Subcutaneous abdominal adipose tissue (tissue), 5 donors: ENCODE data around the gene UBAP2.

Source experiments
- H3K27ac ChIP-seq: one replicate; pipeline ENCODE4 v1.7.0; 2013; ENCODE audit warnings: low read depth, mild to moderate bottlenecking, inconsistent platforms, low read length, moderate library complexity
- H3K27me3 ChIP-seq, 5 donors: one replicate each; pipeline ENCODE4 v1.7.0; 2013; ENCODE audit warnings: low read length in 5 of 5, inconsistent platforms in 1 of 5; ENCODE audit not compliant: control insufficient read depth in 5 of 5, insufficient read depth in 4 of 5
- H3K36me3 ChIP-seq, 5 donors: one replicate each; pipeline ENCODE4 v1.7.0; 2013; ENCODE audit warnings: low read length in 5 of 5; ENCODE audit not compliant: control insufficient read depth in 5 of 5, insufficient read depth in 5 of 5
- H3K4me1 ChIP-seq, 5 donors: one replicate each; pipeline ENCODE4 v1.7.0; 2013; ENCODE audit warnings: low read length in 5 of 5, mild to moderate bottlenecking in 3 of 5, moderate library complexity in 1 of 5; ENCODE audit not compliant: control insufficient read depth in 5 of 5, insufficient read depth in 5 of 5
- H3K4me3 ChIP-seq, 5 donors: one replicate each; pipeline ENCODE4 v1.7.0; 2013; ENCODE audit warnings: low read length in 5 of 5, low read depth in 1 of 5
- H3K9ac ChIP-seq, 5 donors: one replicate each; pipeline ENCODE4 v1.7.0; 2013; ENCODE audit warnings: low read length in 5 of 5, mild to moderate bottlenecking in 4 of 5, moderate library complexity in 3 of 5
- H3K9me3 ChIP-seq, 5 donors: one replicate each; pipeline ENCODE4 v1.7.0; 2013; ENCODE audit warnings: low read length in 5 of 5; ENCODE audit not compliant: control insufficient read depth in 5 of 5
- donor health status: healthy.
- donor health status: healthy.
- donor health status: healthy.
- donor health status: healthy.
- donor health status: healthy.

UBAP2 gene, protein sequence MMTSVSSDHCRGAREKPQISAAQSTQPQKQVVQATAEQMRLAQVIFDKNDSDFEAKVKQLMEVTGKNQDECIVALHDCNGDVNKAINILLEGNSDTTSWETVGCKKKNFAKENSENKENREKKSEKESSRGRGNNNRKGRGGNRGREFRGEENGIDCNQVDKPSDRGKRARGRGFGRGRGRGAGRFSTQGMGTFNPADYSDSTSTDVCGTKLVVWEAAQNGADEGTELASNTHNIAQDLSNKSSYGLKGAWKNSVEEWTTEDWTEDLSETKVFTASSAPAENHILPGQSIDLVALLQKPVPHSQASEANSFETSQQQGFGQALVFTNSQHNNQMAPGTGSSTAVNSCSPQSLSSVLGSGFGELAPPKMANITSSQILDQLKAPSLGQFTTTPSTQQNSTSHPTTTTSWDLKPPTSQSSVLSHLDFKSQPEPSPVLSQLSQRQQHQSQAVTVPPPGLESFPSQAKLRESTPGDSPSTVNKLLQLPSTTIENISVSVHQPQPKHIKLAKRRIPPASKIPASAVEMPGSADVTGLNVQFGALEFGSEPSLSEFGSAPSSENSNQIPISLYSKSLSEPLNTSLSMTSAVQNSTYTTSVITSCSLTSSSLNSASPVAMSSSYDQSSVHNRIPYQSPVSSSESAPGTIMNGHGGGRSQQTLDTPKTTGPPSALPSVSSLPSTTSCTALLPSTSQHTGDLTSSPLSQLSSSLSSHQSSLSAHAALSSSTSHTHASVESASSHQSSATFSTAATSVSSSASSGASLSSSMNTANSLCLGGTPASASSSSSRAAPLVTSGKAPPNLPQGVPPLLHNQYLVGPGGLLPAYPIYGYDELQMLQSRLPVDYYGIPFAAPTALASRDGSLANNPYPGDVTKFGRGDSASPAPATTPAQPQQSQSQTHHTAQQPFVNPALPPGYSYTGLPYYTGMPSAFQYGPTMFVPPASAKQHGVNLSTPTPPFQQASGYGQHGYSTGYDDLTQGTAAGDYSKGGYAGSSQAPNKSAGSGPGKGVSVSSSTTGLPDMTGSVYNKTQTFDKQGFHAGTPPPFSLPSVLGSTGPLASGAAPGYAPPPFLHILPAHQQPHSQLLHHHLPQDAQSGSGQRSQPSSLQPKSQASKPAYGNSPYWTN

DNA sequence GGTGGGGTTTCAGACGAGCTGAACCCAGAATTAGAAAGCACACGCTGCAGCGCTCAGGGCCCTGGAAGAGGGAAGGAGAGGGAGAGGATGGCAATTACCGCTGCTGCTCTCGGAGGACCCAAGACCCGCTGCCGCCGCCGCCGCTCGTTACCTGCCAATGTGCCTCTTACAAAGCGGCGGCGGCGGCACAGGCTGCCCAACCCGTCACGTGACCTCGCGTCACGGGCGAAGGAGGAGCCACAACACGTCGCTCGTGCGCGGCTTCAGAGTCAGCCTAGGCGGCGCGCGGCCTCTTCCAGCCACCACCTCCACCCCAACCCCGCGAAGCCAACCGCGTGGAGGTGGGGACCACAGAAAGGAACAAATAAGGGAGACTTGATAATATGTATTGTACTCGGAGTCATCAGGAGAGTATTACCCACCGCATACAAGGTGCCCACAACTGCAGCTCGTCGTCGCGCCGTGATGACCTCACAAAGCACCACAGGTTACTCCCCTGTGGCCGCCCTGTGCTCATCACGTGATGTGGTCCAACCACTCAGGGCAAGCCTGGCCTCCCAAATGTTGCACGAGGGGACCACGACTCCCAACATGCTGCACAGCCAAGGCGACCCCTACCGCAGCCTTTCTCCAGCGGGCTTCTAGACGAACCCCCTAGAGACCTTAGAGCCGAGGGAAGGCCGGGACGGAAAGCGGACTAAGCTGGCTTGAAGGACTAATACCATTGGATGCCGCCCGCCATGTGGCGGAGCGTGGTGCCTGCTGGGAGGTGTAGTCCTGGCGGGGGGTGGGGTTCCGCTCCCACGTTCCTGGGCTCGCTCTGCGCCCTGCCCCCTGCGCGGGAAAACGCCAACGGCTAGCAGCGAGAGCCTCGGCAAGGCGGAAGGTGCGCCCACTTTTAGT is at the start of gene UBAP2:
Gene UBAP2, minus strand, starts transcription at position 161 of the 903 bp plus-strand sequence. CDS start 31,739 bp downstream, outside the sequence.
- H3K27ac ChIP-seq: peak within 1 kb of the TSS; percentile 94
- H3K4me1 ChIP-seq: peaks cover 16 to 28% (median 24%) of the 10 kb centered on the region in 5 donors
- no peaks in the 10 kb centered on the region for H3K36me3 ChIP-seq
- peak within 1 kb of the TSS; percentile 71 to 97 (median 94) for H3K4me3 ChIP-seq
- no peaks in the 10 kb centered on the region for H3K9me3 ChIP-seq
- H3K9ac ChIP-seq: peak within 1 kb of the TSS; percentile 86 to 96 (median 96)
- peaks cover 0 to 7% (median 0%) of the 10 kb centered on the region in 5 donors for H3K27me3 ChIP-seq

DNA sequence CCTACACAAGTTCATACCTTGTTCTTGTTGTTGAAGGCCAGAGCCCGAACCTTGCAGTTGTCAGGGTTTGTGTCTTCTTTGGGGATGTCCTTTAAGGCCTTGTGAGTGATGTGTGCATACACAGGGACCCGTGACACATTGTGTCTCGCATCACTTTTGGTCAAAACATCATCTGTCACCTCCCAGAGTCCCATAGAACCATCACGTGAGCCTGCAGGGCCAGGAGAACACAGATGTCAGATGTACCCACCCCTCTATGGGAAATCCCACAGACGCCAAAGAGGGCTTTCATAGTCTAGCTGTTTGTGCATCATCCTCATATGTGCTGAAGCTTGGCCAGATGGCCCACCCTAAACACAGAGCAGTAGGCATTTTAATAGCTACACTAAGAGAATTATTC is 49.6 kb upstream of the UBAP2 start:
- Histone ChIP-seq H3K27ac (no peak overlapping the region), H3K4me1 (no peaks in the 10 kb centered on the region), H3K27me3 (no peaks in the 10 kb centered on the region), H3K9ac (no peak overlapping the region), H3K36me3 (peaks cover 15 to 86% (median 61%) of the 10 kb centered on the region in 5 donors), H3K4me3 (no peak overlapping the region), H3K9me3 (no peaks in the 10 kb centered on the region)

DNA sequence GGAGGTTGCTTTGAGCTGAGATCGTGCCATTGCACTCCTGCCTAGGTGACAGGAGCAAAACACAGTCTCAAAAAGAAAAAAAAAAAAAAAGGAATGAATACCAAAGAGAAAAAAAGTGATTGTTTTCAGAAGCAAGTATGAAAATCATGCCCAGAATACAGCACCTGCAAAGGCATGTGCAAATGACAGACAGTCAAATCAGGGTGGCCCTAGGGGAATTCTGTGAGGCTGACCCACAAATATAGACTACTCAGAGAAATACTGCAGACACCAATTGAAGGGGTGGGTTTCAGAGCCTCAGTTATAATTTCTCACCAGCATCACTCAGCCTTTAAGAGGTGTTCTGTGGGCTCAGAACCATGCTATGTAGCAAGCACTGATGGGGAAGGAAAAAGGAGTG is 49.2 kb upstream of the UBAP2 start:
- H3K27me3 ChIP-seq: no peaks in the 10 kb centered on the region
- no peak overlapping the region for H3K27ac ChIP-seq
- H3K4me1 ChIP-seq: no peaks in the 10 kb centered on the region
- H3K36me3 ChIP-seq: peaks cover 15 to 86% (median 62%) of the 10 kb centered on the region in 5 donors
- no peaks in the 10 kb centered on the region for H3K9me3 ChIP-seq
- no peak overlapping the region for H3K9ac ChIP-seq
- H3K4me3 ChIP-seq: no peak overlapping the region

DNA sequence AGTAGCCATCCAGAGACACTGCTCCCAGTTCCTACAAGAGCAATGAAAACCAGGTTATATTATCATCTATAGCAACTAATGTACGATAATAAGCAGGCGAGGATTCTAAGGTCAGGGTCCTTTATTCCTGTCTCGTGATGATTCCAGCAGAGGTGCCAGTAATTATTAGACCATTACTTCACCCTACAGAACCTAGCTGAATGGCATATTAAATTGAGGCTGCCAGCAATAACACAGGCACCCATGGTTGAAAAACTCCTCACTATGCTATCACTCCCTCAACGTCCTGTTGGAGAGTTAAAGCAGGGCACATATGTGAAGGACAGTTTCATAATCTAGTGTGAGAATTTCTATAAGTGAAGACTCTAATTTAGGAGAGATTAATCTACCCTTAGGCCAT is 48.1 kb upstream of the UBAP2 start:
- no peak overlapping the region for H3K9ac ChIP-seq
- peaks cover 19 to 85% (median 60%) of the 10 kb centered on the region in 5 donors for H3K36me3 ChIP-seq
- no peak overlapping the region for H3K27ac ChIP-seq
- H3K4me3 ChIP-seq: no peak overlapping the region
- no peaks in the 10 kb centered on the region for H3K9me3 ChIP-seq
- no peaks in the 10 kb centered on the region for H3K4me1 ChIP-seq
- H3K27me3 ChIP-seq: no peaks in the 10 kb centered on the region

DNA sequence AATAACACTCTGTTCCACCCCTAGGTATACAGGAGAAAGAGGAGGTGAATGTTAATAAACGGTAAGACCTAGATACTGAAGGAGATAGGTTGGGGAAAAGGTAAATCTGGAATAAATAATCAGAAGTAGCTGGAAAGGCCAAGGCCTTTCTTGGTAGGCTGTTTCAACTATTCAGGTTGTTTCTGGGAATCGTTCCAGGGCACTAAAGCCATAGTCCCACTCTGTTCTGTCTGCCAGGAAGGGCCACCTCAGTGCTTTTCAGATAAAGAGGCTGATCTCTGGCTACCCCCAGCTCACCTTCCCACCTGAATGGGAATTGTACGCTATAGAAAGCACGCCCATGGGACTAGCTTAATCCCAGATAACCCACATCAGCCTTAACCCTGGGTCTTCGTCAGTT is 44.9 kb upstream of the UBAP2 start:
- no peak overlapping the region for H3K27ac ChIP-seq

DNA sequence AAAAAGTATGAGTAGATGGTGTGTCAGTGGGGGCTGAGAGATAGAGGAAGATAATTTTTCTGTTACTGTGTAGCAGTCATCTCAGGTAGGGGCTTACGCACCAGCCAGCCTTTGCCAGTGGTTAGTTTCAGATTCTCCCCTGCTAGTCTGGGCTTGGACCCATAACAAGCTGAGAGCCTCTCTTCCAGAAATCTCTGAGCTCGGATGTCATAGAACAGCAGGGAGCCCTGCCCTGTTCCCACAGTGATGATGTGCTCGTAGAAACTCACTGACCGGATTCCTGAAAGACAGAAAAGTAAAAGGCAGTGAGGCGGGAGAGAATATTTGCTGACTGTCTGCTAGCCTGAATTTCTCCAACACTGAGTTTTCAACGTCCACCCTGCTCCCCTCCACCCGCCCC is 40.6 kb upstream of the UBAP2 start:
- Histone ChIP-seq H3K9ac (no peak overlapping the region), H3K27me3 (no peaks in the 10 kb centered on the region), H3K4me1 (no peaks in the 10 kb centered on the region), H3K9me3 (no peaks in the 10 kb centered on the region), H3K36me3 (peaks cover 18 to 91% (median 72%) of the 10 kb centered on the region in 5 donors), H3K4me3 (no peak overlapping the region), H3K27ac (no peak overlapping the region)

More for the DNA sequence above, 44.9 kb upstream of the UBAP2 start:
- H3K9me3 ChIP-seq: no peaks in the 10 kb centered on the region
- H3K4me1 ChIP-seq: no peaks in the 10 kb centered on the region
- no peak overlapping the region for H3K9ac ChIP-seq
- no peaks in the 10 kb centered on the region for H3K27me3 ChIP-seq
- H3K36me3 ChIP-seq: peaks cover 25 to 93% (median 78%) of the 10 kb centered on the region in 5 donors
- H3K4me3 ChIP-seq: no peak overlapping the region

DNA sequence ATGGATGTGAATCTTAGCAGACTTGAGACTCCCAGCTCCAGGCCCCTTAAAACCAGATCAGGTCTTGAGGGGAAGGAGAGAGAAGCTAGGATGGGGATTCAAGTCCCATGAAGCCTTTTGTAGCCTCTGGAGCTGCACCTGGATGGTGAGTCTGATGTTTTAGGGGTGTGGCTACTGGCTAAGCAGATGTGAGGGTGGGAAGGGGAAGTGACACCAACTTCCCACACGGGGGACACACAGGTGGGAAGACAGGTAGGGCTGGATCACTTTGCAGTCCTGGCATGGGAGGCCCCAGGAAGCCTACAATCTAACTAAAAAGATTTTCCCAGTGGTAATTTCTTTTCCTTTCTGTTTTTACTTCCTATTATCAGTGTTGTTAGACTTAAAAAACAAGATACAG is 38.7 kb upstream of the UBAP2 start:
- Histone ChIP-seq H3K27ac (no peak overlapping the region), H3K4me1 (no peaks in the 10 kb centered on the region), H3K27me3 (no peaks in the 10 kb centered on the region), H3K36me3 (peaks cover 18 to 72% (median 58%) of the 10 kb centered on the region in 5 donors), H3K9me3 (no peaks in the 10 kb centered on the region), H3K9ac (no peak overlapping the region), H3K4me3 (no peak overlapping the region)

DNA sequence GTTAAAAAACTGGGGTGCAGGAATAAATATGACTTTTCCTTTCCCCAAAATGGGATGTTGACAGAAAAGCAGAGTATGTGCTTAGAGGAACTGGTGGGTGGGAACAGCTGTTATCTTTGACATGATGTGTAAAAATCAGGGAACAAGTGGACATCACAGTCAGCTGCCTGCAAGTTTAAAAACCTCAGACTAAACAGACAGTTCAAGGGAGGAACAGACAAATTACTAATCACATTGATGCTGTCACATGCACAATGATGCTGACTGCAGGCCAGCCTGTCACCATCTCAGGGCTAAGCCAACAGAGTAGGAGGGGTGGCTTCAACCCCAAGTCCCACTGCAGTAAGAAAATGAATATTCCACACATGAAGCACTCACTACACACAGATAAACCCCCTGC is 38.2 kb upstream of the UBAP2 start:
- H3K4me1 ChIP-seq: no peaks in the 10 kb centered on the region
- no peaks in the 10 kb centered on the region for H3K27me3 ChIP-seq
- no peak overlapping the region for H3K9ac ChIP-seq
- peaks cover 15 to 68% (median 54%) of the 10 kb centered on the region in 5 donors for H3K36me3 ChIP-seq
- no peak overlapping the region for H3K4me3 ChIP-seq
- no peak overlapping the region for H3K27ac ChIP-seq
- H3K9me3 ChIP-seq: no peaks in the 10 kb centered on the region
